ENCODE measurements around the gene NMNAT3. TPM values are rescaled to one million over a fixed set of nuclear protein-coding genes. Genes with fewer than 3 reads are reported as not detected.

The NMNAT3 gene
- polyA plus RNA-seq, 1 of the 3 experiments (the other 2 are of a cell fraction) = not detected

- Histone ChIP-seq H3K79me2 (ENCODE audit: insufficient read depth) (no peaks in the 10 kb centered on the region), H3K4me1 (ENCODE audit: control insufficient read depth in 1 of 2, insufficient read depth in 2 of 2, low read depth in 1 of 2, low read length in 1 of 2) (no peaks in the 10 kb centered on the region), H2AFZ (ENCODE audit: low read depth) (no peak overlapping the region), H3K36me3 (replicated peaks in 1 of 2; ENCODE audit: control insufficient read depth in 1 of 2, insufficient read depth in 2 of 2, low read length in 1 of 2) (no peaks in the 10 kb centered on the region), H3K27me3 (ENCODE audit: insufficient read depth) (no peaks in the 10 kb centered on the region), H3K27ac (ENCODE audit: low read depth in 2 of 2, low read length in 1 of 2) (no peak overlapping the region), H3K9ac (no peak overlapping the region), H3K4me2 (no peak overlapping the region), H3K9me2 (no peaks in the 10 kb centered on the region), H4K20me1 (ENCODE audit: insufficient read depth) (no peaks in the 10 kb centered on the region), H3K4me3 (ENCODE audit: low read depth in 2 of 2, low read length in 1 of 2) (no peak overlapping the region; a peak in 1 of 4 replicates), H3K9me3 (no peaks in the 10 kb centered on the region), H3F3A (replicated peaks; ENCODE audit: insufficient read depth) (no peaks in the 10 kb centered on the region)
- CTCF ChIA-PET = interaction anchor here (1.0 to 1.2 kb wide), 2 partner anchors 12 to 28 kb away, joined by 3 read pairs; no protein-coding TSS in a partner anchor
- POLR2A ChIA-PET = no interaction called here
- no peak for DNase-seq
- WGBS (ENCODE audit: low lambda C conversion rate) = 21% methylated on average over 4 of the region's 4 CpGs
- TF ChIP-seq FOXJ3 (CRISPR knock-in tag; IDR thresholded peaks at IDR 0.05) = no peak
- no peak for TF ChIP-seq RFX5 (IDR thresholded peaks at IDR 0.05; ENCODE audit: low read length)
- no peak for TF ChIP-seq FOXM1 (IDR thresholded peaks at IDR 0.05; ENCODE audit: low read depth)
- TF ChIP-seq SIN3A (IDR thresholded peaks at IDR 0.05; ENCODE audit: borderline replicate concordance, low read depth, low read length) = no peak
- TF ChIP-seq RAD21 (IDR thresholded peaks at IDR 0.05; ENCODE audit: low read length) = no peak
- no peak for TF ChIP-seq POLR2AphosphoS5 (IDR thresholded peaks at IDR 0.05; ENCODE audit: low read depth, low read length)
- TF ChIP-seq GATA2 (CRISPR knock-in tag; IDR thresholded peaks at IDR 0.05) = no peak
- TF ChIP-seq SMC3 (IDR thresholded peaks at IDR 0.05; ENCODE audit: low read depth, low read length) = no peak
- TF ChIP-seq TCF12 (IDR thresholded peaks at IDR 0.05) = no peak
- no peak for TF ChIP-seq GABPA (IDR thresholded peaks at IDR 0.05; ENCODE audit: low read depth)
- no peak for TF ChIP-seq IRF3 (IDR thresholded peaks at IDR 0.05; ENCODE audit: low read depth, low read length)
- no peak for TF ChIP-seq EP300 (IDR thresholded peaks at IDR 0.05; ENCODE audit: borderline replicate concordance in 1 of 2, low read depth in 1 of 2, low read length in 1 of 2)
- no peak for TF ChIP-seq EZH2phosphoT487 (IDR thresholded peaks at IDR 0.05; ENCODE audit: borderline replicate concordance, low read depth)
- no peak for TF ChIP-seq USF1 (IDR thresholded peaks at IDR 0.05; ENCODE audit: borderline replicate concordance, low read depth)
Observed at GRCh38 chr3:139610886-139611285, 66.9 kb downstream of the NMNAT3 start.

- no peak for TF ChIP-seq FOXM1 (IDR thresholded peaks at IDR 0.05; ENCODE audit: low read depth)
- no peak for TF ChIP-seq RXRA (IDR thresholded peaks at IDR 0.05; ENCODE audit: borderline replicate concordance, low read depth)
- DNase-seq = no peak
Observed at GRCh38 chr3:139608924-139609323, 68.8 kb downstream of the NMNAT3 start.

More at GRCh38 chr3:139608924-139609323, 68.8 kb downstream of the NMNAT3 start:
- Histone ChIP-seq H3K9ac (no peak overlapping the region), H3K79me2 (ENCODE audit: insufficient read depth) (no peaks in the 10 kb centered on the region), H3K4me2 (no peak overlapping the region), H3K36me3 (replicated peaks in 1 of 2; ENCODE audit: control insufficient read depth in 1 of 2, insufficient read depth in 2 of 2, low read length in 1 of 2) (no peaks in the 10 kb centered on the region), H2AFZ (ENCODE audit: low read depth) (no peak overlapping the region), H3F3A (replicated peaks; ENCODE audit: insufficient read depth) (no peaks in the 10 kb centered on the region), H3K4me3 (ENCODE audit: low read depth in 2 of 2, low read length in 1 of 2) (no peak overlapping the region), H3K9me2 (no peaks in the 10 kb centered on the region), H3K9me3 (no peaks in the 10 kb centered on the region), H4K20me1 (ENCODE audit: insufficient read depth) (no peaks in the 10 kb centered on the region), H3K27me3 (ENCODE audit: insufficient read depth) (no peaks in the 10 kb centered on the region), H3K4me1 (ENCODE audit: control insufficient read depth in 1 of 2, insufficient read depth in 2 of 2, low read depth in 1 of 2, low read length in 1 of 2) (no peaks in the 10 kb centered on the region), H3K27ac (ENCODE audit: low read depth in 2 of 2, low read length in 1 of 2) (no peak overlapping the region)
- 9% methylated on average over 3 of the region's 3 CpGs for WGBS (ENCODE audit: low lambda C conversion rate)
- POLR2A ChIA-PET = no interaction called here
- CTCF ChIA-PET = no interaction called here
